ENCODE results near the gene RIMOC1.

The RIMOC1 gene, protein sequence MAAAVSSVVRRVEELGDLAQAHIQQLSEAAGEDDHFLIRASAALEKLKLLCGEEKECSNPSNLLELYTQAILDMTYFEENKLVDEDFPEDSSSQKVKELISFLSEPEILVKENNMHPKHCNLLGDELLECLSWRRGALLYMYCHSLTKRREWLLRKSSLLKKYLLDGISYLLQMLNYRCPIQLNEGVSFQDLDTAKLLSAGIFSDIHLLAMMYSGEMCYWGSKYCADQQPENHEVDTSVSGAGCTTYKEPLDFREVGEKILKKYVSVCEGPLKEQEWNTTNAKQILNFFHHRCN

DNA sequence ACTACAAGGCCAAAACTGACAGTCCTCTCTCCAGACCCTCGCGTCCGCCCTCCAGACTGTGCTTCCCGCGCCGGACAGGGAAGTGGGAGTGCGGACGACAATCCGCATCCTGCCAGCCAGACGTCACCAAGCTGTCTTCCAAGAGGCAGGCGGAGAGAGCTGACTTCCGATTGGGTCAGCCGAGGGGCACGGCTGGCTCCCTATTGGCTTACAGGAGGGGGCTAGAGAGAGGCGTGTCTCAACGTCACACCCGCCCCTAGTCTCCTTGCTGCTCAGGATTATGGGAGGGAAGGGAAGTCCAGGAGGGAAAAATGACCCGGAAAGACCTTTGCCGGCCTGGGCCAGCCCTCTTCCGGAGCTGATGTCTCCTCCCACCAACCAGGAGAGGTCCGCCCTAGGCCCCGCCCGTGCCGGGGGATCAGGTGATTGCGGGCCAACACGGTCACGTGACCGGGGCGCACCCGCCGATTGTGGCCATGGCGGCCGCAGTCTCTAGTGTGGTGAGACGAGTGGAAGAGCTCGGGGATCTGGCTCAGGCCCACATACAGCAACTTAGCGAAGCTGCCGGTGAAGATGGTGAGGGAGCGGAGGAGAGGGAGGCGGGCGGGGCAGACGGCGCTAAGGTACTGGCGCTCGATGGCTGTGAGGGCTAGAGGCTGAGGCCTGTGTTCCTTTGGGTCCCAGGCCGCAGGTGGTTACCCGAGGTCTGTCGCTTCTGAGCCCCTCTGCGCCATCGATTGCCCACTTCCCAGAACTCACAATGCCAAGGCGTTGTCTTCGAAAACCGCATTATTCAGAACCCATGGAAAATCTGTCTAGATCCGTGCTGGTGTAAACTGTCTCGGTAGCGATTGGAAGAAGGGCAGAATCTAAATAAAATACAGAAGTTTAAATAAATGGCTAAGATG lies at the start of gene RIMOC1:
TSS of gene RIMOC1 (plus strand) at position 453 of the 908 bp plus-strand sequence. CDS start at position 477, 24 bp downstream.
- peak; percentile 99 for DNase-seq (ENCODE audit: low read depth in 2 of 2)

DNA sequence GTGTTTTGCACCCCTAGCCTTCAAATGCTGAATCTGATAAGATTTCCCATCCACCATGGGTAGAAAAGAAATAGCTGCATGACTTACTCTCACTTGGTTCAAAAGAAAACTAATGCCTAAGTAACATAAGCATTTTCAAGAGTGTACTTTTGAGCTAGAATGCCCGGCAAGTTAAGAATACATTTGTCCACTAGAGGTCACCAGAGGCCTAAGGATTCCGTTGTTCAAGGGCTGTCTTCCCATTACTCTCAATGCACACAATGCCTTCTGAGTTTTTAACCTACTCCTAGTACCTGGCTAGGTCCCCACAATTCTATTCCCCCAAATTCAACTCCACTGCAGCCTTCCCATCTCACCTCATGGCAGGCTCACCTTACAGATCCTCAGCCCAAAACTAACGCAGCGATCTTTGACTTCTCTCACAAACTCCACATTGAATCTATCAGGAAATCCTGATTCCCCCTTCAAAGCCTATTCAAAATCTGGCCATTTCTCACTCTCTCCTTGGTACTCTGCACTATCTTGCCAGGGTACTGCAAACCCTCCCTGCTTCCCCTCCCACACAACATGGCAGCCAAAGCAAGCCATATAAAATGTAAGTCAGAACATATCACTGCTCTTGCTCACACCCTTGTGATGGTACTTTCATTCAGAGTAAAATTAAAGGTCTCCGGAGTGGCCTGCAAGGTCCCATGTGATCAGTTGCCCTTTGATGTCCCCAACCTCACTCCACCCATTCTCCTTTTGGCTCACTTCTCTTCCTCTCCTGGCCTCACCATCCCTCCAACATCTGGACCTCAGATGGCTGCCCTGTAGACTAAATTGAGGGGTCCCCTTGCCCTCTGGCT lies 47.3 kb upstream of the RIMOC1 start:
- DNase-seq (ENCODE audit: low read depth in 2 of 2): peak; percentile 38 to 44

DNA sequence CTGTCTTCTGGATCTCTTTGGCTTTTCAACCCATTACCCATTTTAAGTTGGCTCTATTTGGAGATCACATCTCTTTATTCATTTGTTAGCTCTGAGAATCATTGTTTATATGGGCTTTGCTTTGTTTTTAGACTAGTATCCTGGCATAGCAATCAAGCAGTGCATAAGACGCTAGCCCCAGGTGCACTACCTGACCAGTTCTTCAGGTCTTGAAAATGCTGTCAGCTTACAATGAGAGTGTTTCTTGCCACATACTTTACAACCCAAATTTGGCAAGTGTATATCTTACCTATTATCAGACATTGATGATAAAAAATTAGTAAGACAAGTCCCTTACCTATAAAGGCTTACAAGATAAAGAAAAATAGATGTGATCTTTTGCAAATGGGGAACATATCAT lies 46.2 kb upstream of the RIMOC1 start:
- DNase-seq (ENCODE audit: low read depth in 2 of 2): no peak

DNA sequence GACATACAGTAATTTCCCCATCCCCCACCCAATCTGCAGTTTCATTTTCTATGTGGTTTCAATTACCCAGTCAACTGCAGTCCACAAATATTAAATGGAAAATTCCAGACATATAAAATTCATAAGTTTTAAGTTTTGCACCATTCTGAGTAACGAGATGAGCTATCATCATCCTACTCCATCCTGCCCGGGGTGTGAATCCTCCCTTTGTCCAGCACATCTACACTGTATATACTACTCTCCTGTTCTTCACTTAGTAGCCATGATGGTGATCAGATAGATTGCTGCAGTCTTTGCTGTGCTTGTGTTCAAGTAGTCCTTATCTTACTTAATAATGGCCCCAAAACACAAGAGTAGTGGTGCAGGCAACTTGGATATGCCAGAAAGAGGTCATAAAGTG lies 45.3 kb upstream of the RIMOC1 start:
- no peak for DNase-seq (ENCODE audit: low read depth in 2 of 2)

DNA sequence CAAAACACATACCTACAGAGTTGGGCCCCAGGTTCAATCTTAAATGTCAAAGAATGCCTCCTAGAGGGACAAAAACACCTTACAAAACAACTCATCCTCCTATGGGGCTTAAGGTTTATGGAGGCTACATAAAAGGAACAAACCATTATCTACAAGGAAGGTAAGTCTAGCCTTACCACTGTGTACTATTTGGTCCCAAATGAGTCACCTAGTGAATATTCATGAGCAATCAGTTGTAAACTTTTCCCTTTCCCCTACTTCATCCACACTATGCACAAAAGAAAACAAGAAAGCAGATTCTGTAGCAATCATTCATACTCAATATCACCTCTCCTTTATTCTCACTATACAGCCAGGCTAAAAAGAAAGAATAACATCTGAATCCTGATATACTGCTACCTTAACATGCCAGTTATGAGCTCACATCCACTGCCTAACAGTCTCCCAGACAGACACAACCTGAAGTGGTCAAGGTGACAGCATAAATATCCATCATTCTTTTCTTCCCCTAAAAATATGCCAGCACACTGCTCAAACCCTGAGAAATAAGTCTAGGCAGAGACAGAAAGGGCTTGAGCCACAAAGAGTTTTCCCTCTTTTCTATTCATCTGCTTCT lies 40.2 kb upstream of the RIMOC1 start:
- no peak for DNase-seq (ENCODE audit: low read depth in 2 of 2)

DNA sequence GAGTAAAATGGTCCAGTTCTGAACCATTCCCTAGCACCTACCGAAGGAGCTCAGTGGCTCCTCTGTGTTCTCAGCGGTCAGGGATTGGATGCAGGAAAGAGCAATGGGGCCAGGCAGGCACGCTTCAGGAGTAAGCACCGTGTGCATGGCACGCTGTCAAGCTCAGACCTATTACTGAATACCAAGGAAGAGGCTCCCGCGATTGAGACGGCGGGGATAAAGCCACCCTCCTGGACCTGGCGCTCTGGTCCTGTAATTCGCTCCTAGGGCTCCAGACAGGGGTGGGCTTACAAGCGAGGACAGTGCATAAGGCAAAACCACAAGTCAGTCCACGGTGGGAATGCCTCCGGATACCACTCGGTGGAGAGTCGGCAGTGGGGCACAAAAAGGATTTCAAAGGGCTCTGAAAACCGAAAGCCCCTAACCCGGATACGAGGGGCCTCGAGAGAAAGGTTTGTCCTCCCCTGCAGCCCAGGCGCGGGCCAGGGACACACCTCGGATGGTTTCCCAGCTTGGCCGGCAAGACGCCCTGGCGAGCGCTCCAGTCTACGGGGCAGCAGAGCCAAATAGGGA lies 34.9 kb upstream of the RIMOC1 start:
- DNase-seq (ENCODE audit: low read depth in 2 of 2): no peak

DNA sequence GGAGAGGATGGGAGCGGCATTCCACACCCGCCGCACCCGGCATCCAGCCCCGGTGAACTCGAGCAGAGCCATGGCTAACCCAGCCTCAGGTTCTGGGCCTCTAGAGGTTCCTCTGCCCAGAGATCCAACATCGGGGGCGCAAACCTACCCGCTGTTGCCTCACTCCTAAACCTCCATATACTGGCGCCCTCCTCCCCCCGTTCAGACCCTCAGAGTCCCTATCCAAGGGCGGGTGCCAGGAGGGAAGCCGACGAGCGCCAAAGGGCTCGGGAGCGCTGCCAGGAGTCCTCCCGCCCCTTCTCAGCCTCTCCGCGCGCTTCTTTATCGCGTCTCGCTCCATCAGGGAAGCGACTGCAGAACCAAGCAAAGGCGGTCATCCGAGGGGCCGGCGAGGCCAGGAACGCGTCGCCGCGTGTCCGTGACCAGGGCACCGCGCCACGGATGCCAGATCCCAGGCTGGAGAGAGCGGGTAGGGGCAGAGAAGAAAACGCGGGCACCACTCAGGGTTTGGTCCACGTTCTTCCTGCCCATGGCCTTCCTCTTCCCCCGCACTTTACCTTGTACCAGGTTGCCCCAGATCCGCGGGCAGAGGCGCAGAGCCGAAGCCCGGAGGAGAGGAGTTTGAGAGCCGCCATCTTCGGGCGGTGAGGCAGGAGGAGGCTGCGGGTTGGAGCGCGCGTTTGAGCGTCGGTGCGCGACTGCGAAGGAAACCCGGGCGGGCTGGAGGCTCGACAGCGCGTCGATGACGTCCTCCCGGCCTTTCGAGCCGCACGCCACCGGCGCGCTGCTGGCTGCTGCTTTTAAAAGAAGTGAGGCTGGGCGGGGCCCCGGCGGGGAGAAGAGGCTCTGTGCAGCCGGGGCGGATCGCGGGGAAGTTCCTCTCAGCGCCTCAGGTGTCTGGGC lies 34.2 kb upstream of the RIMOC1 start, which contains the start of gene OXCT1:
TSS of gene OXCT1 (minus strand) at position 702 of the 903 bp plus-strand sequence. CDS start at position 635, 67 bp downstream.
- peak; percentile 49 to 57 for DNase-seq (ENCODE audit: low read depth in 2 of 2)

DNA sequence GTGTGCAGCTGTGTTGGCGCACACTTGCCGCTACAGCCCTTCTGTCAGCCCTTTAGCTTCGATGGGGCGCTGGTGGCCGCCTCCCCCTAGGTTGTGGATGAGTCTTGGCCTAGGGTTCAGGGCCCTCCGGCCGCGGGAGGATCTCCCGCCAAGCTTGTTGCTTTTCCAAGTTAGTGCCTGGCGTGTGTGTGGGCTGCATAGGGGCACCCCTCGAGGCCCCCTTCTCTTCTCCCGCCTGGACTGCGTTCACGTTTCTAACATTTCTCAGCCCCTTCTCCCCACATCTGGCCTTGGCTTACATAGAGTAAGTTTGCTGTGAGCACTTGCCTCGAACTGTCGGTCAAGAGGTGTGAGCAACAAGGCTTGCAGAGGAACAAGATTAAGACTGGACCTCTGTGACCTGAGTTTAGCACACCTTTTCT lies 33.5 kb upstream of the RIMOC1 start:
- DNase-seq (ENCODE audit: low read depth in 2 of 2): no peak

DNA sequence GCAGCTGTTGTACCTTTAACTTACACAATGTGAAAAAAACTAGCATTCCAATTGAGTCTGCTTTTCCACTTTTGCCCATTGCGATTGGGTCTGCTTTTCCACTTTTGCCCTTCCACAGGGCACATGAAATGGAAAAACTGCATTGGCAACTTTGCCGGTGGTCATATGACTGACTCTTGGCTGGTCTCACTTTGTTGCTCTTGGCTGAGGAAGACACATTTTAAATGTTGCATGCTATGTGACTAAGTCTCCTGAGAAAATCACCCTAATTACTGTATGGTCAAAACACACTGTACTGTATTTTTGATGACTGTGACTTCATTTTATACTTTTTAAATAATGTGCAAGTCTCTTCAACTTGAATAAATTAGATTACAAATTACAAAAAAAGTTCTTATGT lies 32.3 kb upstream of the RIMOC1 start:
- no peak for DNase-seq (ENCODE audit: low read depth in 2 of 2)

DNA sequence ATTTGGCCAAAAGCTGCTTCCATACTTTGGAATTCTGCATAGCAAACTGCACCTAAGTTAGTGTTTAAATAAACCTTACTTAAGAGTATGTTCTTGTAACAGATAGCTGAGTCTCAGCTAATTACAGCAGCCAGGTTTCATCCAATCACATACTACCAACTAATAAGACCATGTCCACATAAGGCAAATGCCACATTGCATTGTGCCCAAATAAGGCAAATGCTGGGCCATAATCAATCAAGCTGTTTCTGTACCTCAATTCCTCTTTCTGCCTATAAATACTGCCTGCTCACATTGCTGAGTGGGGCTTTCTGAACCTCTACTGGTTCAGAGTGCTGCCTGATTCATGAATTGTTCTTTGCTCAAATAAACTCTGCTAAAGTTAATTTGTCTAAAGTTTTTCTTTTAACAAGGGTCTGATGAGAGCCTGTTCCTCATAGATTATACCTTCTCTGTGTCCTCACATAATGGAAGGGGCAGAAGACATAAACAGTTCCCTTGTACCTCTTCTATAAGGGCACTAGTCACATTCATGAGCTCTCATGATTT lies 29.6 kb upstream of the RIMOC1 start:
- DNase-seq (ENCODE audit: low read depth in 2 of 2): no peak

DNA sequence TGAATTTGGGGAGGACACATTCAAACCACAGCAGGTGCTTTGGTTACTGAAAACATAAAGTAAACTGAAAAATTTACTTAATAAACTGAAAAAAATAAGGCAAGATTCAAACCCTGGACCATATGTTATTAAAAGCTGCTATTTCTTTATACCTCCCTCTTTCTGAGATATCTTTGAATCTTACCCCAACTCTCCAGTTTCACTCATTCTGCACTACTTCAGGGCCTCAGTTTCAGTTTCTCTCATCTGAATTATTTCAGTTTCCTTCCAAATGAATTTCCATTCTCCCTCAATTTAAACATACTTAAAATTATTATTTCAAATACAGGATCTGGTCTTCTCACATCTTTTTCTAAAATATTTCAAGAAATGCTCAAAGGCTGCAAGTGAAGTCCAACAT lies 29.0 kb upstream of the RIMOC1 start:
- DNase-seq (ENCODE audit: low read depth in 2 of 2): no peak

DNA sequence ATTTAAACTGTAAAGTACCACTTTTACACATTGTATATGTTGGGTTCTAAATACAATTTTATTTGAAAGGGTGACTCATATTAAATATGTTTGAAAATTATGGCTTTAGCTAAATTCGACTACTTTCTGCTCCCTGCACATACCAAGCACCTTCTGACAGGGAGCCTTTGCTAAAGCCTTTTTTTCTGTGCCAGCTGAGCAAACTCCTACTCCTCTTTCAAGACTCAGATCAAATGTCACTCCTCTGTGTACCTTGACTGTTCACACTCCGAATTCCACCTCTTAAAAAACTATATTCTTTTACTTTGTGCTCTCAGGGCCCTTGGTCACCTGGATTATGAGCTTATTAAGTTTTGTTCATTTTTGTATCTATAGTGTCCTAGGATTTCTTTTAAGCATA lies 27.5 kb upstream of the RIMOC1 start:
- DNase-seq (ENCODE audit: low read depth in 2 of 2): no peak

DNA sequence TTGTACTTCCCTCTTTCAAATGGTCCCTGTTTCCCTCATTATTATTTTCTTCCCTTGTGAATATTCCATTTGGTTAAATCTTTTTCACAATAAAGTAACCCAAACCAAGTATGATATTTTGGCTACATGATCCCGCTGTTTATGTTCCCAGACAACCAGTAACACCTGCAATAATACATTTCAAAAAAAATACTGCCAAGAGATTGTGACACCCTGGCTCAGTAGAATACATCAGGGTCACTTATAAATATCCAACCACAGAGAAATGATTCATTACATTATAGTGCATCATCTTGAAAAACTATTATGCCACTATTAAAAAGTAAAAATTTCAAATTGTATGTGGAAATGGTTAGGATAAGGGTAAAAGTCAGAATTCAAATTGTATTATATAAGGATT lies 26.7 kb upstream of the RIMOC1 start:
- no peak for DNase-seq (ENCODE audit: low read depth in 2 of 2)

DNA sequence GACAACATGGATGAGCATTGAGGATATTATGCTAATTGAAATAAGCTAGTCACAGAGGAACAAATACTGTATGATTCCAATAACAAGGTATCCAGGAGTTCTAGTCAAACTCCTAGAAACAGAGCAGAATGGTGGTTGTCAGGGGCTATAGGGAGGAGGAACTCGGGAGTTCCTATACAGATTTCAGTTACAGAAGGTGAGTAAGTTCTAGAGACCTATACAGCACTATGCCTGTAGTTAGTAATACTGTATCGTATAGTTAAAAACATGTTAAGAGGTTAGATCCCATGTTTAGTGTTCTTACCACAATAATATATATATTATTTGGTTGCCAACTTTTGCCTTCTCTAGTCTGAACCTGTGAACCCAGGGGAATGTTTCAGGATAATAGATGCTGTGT lies 26.0 kb upstream of the RIMOC1 start:
- no peak for DNase-seq (ENCODE audit: low read depth in 2 of 2)

DNA sequence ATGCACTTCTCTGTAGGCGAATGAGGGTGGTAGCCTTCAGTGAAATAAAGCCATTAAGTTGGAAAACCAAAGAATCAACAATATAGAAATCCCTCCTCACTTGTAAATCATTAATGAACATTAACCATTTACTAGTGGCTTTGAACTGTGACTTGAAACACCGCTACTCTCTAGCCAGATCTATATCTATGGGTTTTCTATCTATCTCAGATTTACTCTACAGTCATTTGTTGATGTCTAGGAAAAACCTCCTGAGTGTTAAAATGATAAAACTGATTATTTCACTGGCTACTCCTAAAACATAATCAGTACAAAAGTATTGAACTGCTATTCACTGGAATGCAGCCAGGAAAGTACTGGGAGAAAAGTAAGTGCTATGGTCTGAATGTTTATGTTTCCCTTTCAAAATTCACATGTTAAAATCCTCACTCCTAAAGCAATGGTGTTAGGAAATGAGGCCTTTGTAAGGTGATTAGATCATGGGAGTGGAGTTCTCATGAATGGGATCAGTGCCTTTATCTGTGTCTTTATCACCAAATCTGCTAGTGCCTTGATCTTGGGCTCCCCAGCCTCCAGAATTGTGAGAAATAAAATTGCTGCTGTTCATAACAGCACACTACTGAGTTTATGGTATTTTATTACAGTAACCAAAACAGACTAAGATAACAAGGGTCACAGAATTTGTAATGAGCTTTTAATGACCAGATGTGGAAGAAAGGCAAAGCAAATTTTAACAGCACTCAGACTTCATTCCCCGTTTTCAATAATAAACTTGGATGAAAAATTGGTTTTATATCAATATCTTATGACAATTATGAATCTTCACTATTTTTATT lies 25.3 kb upstream of the RIMOC1 start:
- no peak for DNase-seq (ENCODE audit: low read depth in 2 of 2)

DNA sequence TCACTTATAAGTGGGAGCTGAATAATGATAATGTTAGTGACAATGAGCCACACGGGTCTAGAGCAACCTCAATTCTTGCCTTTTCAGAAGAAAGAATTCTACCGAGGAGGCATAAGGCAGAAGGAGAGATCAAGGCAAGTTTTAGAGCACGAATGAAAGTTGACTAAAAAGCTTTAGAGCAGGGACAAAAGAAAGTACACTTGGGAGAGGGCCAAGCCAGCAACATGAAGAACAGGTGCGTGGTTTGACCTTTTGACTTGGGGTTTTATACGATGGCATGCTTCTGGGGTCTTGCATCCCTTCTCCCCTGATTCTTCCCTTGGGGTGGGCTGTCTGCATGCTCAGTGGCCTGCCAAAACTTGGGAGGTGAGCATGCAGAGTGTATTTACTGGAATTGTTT lies 21.4 kb upstream of the RIMOC1 start:
- DNase-seq (ENCODE audit: low read depth in 2 of 2): no peak

DNA sequence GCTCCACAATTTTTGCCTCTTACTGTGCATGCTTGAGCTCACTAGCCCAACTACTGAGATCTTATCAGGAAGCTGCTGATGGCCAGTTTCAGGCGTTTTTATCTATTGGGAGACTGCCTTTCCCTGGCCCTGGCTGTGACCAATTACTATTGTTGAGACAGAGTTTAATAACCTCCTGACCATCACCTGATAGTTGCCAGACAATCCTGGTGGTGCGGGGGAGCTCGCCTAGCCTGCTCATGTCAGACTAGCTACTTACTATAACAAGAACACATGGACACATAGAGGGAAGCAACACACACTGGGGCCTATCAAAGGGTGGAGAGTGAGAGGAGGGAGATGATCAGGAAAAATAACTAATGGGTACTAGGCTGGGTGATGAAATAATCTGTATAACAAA lies 20.9 kb upstream of the RIMOC1 start:
- DNase-seq (ENCODE audit: low read depth in 2 of 2): no peak

DNA sequence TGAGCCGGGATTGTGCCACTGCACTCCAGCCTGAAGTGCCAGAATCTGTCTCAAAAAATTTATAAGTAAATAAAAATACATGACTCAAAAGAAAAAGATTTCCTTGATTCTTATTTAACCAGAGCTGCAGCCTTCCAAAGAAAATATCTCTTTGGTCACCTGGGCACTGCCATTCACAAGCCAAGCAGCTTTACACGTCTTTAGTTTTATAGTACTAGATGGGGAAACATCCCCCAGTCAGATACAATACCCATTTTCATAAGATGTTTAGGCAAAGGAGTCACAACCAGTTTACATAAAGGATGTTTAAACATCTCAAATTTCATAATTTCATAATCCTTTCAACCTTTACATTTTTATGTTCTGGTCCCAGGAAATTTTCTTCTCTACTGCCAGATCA lies 20.2 kb upstream of the RIMOC1 start:
- DNase-seq (ENCODE audit: low read depth in 2 of 2): no peak

DNA sequence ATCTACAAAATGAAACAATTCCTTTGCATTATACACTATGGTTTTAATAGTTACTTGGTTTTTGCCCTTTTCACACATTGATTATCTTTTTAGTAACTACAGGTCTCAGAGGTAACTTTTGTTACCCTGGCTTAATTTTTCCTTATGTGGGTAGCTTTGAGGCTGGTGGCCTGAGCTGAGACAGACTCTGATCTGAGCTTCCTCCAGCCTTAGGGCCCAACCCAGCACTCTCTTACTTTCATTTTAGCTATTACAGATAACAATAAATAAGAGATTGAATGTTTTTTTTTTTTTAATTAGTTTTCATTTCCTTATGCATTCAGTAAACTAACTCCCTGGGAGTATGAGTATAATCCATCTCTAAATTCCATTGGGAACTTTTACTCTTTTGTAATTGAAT lies 18.9 kb upstream of the RIMOC1 start:
- DNase-seq (ENCODE audit: low read depth in 2 of 2): no peak
